GM18508 (cell line): ENCODE data around the gene SGK2.

Experiments used
- ATAC-seq: cut with Tn5 transposase; IDR thresholded peaks from one replicate; pipeline ENCODE4 v1.9.1; 2021; ENCODE audit warnings: moderate number of reproducible peaks; ENCODE audit not compliant: insufficient read depth, unreplicated experiment

SGK2 gene

GRCh38 chr20:43535370-43536004 is 23.3 kb upstream of the SGK2 start:
- no peak for ATAC-seq

- no peak for ATAC-seq
Measured at GRCh38 chr20:43536041-43536816, 22.6 kb upstream of the SGK2 start.

- ATAC-seq: no peak
Measured at GRCh38 chr20:43536817-43537440, 21.9 kb upstream of the SGK2 start.

- no peak for ATAC-seq
Measured at GRCh38 chr20:43537921-43538877, 20.6 kb upstream of the SGK2 start.

GRCh38 chr20:43538878-43539700 is 19.7 kb upstream of the SGK2 start:
- ATAC-seq: no peak

GRCh38 chr20:43539975-43540672 is 18.7 kb upstream of the SGK2 start:
- no peak for ATAC-seq

- ATAC-seq: no peak
Measured at GRCh38 chr20:43540673-43541060, 18.2 kb upstream of the SGK2 start.

- no peak for ATAC-seq
Measured at GRCh38 chr20:43541214-43541613, 17.6 kb upstream of the SGK2 start.

- ATAC-seq: no peak
Measured at GRCh38 chr20:43542161-43542560, 16.7 kb upstream of the SGK2 start.

GRCh38 chr20:43542674-43543073 is 16.2 kb upstream of the SGK2 start:
- no peak for ATAC-seq

GRCh38 chr20:43543138-43543537 is 15.7 kb upstream of the SGK2 start:
- no peak for ATAC-seq

GRCh38 chr20:43544501-43544900 is 14.3 kb upstream of the SGK2 start:
- no peak for ATAC-seq

GRCh38 chr20:43545837-43546578 is 12.8 kb upstream of the SGK2 start:
- no peak for ATAC-seq

- ATAC-seq: no peak
Measured at GRCh38 chr20:43548273-43548880, 10.4 kb upstream of the SGK2 start.

GRCh38 chr20:43549416-43550065 is 9.3 kb upstream of the SGK2 start:
- ATAC-seq: no peak

- ATAC-seq: no peak
Measured at GRCh38 chr20:43550456-43550855, 8.4 kb upstream of the SGK2 start.

GRCh38 chr20:43554369-43554768 is 4.5 kb upstream of the SGK2 start:
- no peak for ATAC-seq
